Testis (tissue), 3 donors: ENCODE results near the gene CTNS. TPM values are rescaled to one million over a fixed set of nuclear protein-coding genes. Genes with fewer than 3 reads are reported as not detected.

Experiments
- DNase-seq: peaks from one replicate; pipeline ENCODE4 v3.0.0-alpha.2; 2019
- H3K27ac ChIP-seq, 2 donors: fragments of 200-600 bp; sonication (generic); one replicate each; pipeline ENCODE4 v1.5.1; 2019
- H3K27me3 ChIP-seq: fragments of 200-600 bp; sonication (generic); one replicate; pipeline ENCODE4 v1.5.1; 2019
- H3K36me3 ChIP-seq: fragments of 200-600 bp; sonication (generic); one replicate; pipeline ENCODE4 v1.5.1; 2017; ENCODE audit warnings: low read depth; ENCODE audit errors: missing control alignments
- H3K4me1 ChIP-seq: fragments of 200-600 bp; sonication (generic); one replicate; pipeline ENCODE4 v1.5.1; 2019
- H3K4me3 ChIP-seq, 2 donors: fragments of 200-600 bp; sonication (generic); one replicate each; pipeline ENCODE4 v1.5.1; 2017 to 2019
- H3K9me3 ChIP-seq: fragments of 200-600 bp; sonication (generic); one replicate; pipeline ENCODE4 v1.5.1; 2017
- CTCF ChIP-seq, 3 experiments: fragments of 450-650 bp in 2 of 3; fragments of 200-600 bp in 1 of 3; sonication (generic) in 1 of 3; IDR thresholded peaks; one replicate each; pipeline ENCODE4 v1.5.1; 2016 to 2019; ENCODE audit warnings: antibody characterized with exemption in 3 of 3, mild to moderate bottlenecking in 2 of 3, moderate library complexity in 1 of 3
- POLR2A ChIP-seq: fragments of 450-650 bp; IDR thresholded peaks from one replicate; pipeline ENCODE4 v1.6.1; 2017; ENCODE audit warnings: antibody characterized with exemption, mild to moderate bottlenecking, moderate library complexity
- WGBS, 2 donors: methylation state at CpG; one replicate each; pipeline ENCODE4 v1.1.5; 2018; 5-methylcytosine and 5-hydroxymethylcytosine counted together
- intact Hi-C: fragments of 100-400 bp; cut with DNase I; formaldehyde crosslinking; loops from one replicate; pipeline ENCODE4 v1.15.1; 2023; ENCODE audit warnings: low total_unique reads
- polyA plus RNA-seq: library from polyadenylated mRNA; stranded (reverse); fragments of 350-450 nt; fragmentation: Illumina TruSeq; extraction: RNeasy Lipid Tissue Mini Kit (QIAGEN cat#74804); gene quantifications from one replicate; pipeline ENCODE4 v1.2.3, GENCODE V29; 2014; ENCODE audit warnings: low read depth, low replicate concordance; ENCODE audit not compliant: insufficient read depth
- total RNA-seq, 2 donors: library from RNA; depleted of rRNA; stranded (reverse); fragments of >200 nt; gene quantifications; one replicate each; pipeline ENCODE4 v1.2.3, GENCODE V29; 2016

CTNS gene
- total and polyA plus RNA-seq, 3 donors from 2014 or later: 43.8 to 57.3 (median 50.4) TPM

GRCh38 chr17:3708366-3708765 is 71.8 kb downstream of the CTNS start:
- intact Hi-C loops: no loop called here
- no peak for TF ChIP-seq POLR2A
- H3K36me3 ChIP-seq: no peaks in the 10 kb centered on the region
- H3K27me3 ChIP-seq: no peaks in the 10 kb centered on the region
- H3K9me3 ChIP-seq: no peaks in the 10 kb centered on the region
- H3K4me1 ChIP-seq: no peaks in the 10 kb centered on the region
- 47 to 65% methylated on average over 3 of the region's 3 CpGs for WGBS, 2 donors
- DNase-seq: no peak
- no peak overlapping the region for H3K27ac ChIP-seq
- H3K4me3 ChIP-seq: no peak overlapping the region

GRCh38 chr17:3710951-3711383 is 74.4 kb downstream of the CTNS start:
- Histone ChIP-seq H3K4me1 (no peaks in the 10 kb centered on the region), H3K4me3 (no peak overlapping the region), H3K36me3 (no peaks in the 10 kb centered on the region), H3K9me3 (no peaks in the 10 kb centered on the region), H3K27me3 (no peaks in the 10 kb centered on the region), H3K27ac (no peak overlapping the region)
- TF ChIP-seq CTCF (IDR thresholded peaks at IDR 0.05) (no peak), POLR2A (no peak)
- DNase-seq: no peak
- WGBS, 2 donors: 73 to 78% methylated on average over 5 of the region's 5 CpGs
- intact Hi-C loops: no loop called here

Other genes starting within 250 kb of the CTNS start
- gene OR1E1, start 238.3 kb upstream of the CTNS start, total RNA-seq: under 1 TPM in 1 of 2 donors, not detected in 1; 0.63 TPM
- gene OR1E1, start 238.3 kb upstream of the CTNS start, polyA plus RNA-seq: 0.25 TPM
- not detected for gene OR3A3, start 225.4 kb upstream of the CTNS start, total RNA-seq
- gene OR3A3, start 225.4 kb upstream of the CTNS start, polyA plus RNA-seq: not detected
- under 1 TPM; 0.79 to 0.93 TPM for gene OR1E2, start 202.9 kb upstream of the CTNS start, total RNA-seq
- gene OR1E2, start 202.9 kb upstream of the CTNS start, polyA plus RNA-seq: not detected
- gene SPATA22, start 164.9 kb upstream of the CTNS start, total RNA-seq: 100 to 1,000 TPM; 100 to 114 TPM
- gene SPATA22, start 164.9 kb upstream of the CTNS start, polyA plus RNA-seq: 368 TPM
- gene ASPA, start 160.8 kb upstream of the CTNS start, total RNA-seq: 1 to 10 TPM; 5.0 to 6.1 TPM
- 16.1 TPM for gene ASPA, start 160.8 kb upstream of the CTNS start, polyA plus RNA-seq
- gene TRPV3, start 78.9 kb upstream of the CTNS start, total RNA-seq: 10 to 100 TPM; 19.8 to 37.2 TPM
- gene TRPV3, start 78.9 kb upstream of the CTNS start, polyA plus RNA-seq: 6.6 TPM
- gene TRPV1, start 27.3 kb upstream of the CTNS start, total RNA-seq: 10 to 100 TPM; 11.4 to 11.5 TPM
- 5.1 TPM for gene TRPV1, start 27.3 kb upstream of the CTNS start, polyA plus RNA-seq
- 10 to 100 TPM; 23.6 to 33.8 TPM for gene SHPK, start 510 bp upstream of the CTNS start, total RNA-seq
- 9.0 TPM for gene SHPK, start 510 bp upstream of the CTNS start, polyA plus RNA-seq
- gene TAX1BP3, start 31.8 kb downstream of the CTNS start, total RNA-seq: 100 to 1,000 TPM; 150 to 212 TPM
- gene TAX1BP3, start 31.8 kb downstream of the CTNS start, polyA plus RNA-seq: 93.6 TPM
- gene EMC6, start 32.1 kb downstream of the CTNS start, total RNA-seq: 10 to 100 TPM; 39.0 to 46.5 TPM
- gene EMC6, start 32.1 kb downstream of the CTNS start, polyA plus RNA-seq: 74.1 TPM
- gene P2RX5, start 59.4 kb downstream of the CTNS start, total RNA-seq: 1 to 10 TPM; 2.0 to 3.0 TPM
- gene P2RX5, start 59.4 kb downstream of the CTNS start, polyA plus RNA-seq: 3.7 TPM
- 10 to 100 TPM; 14.9 to 16.7 TPM for gene HASPIN, start 87.1 kb downstream of the CTNS start, total RNA-seq
- 20.5 TPM for gene HASPIN, start 87.1 kb downstream of the CTNS start, polyA plus RNA-seq
- 10 to 100 TPM; 13.1 to 16.1 TPM for gene ITGAE, start 164.4 kb downstream of the CTNS start, total RNA-seq
- gene ITGAE, start 164.4 kb downstream of the CTNS start, polyA plus RNA-seq: 46.7 TPM
- gene NCBP3, start 209.5 kb downstream of the CTNS start, total RNA-seq: 10 to 100 TPM; 37.2 to 37.7 TPM
- gene NCBP3, start 209.5 kb downstream of the CTNS start, polyA plus RNA-seq: 61.6 TPM